ENCODE measurements around the gene CD8B. TPM values are rescaled to one million over a fixed set of nuclear protein-coding genes. Genes with fewer than 3 reads are reported as not detected.

The CD8B gene
- total RNA-seq, 1 experiment from 2014 or later: 0.47 TPM

- H3K27ac ChIP-seq (ENCODE audit: low read depth, low read length): no peak overlapping the region
- no peaks in the 10 kb centered on the region for H3K79me2 ChIP-seq (ENCODE audit: insufficient read depth, low read length)
- no peaks in the 10 kb centered on the region for H3K9me3 ChIP-seq (ENCODE audit: control insufficient read depth in 1 of 2, insufficient read depth in 1 of 2, low read depth in 1 of 2, low read length in 2 of 2)
- intact Hi-C loops (cut with micrococcal nuclease): no loop called here
- no peak overlapping the region for H3K4me2 ChIP-seq (ENCODE audit: low read length)
- no peaks in the 10 kb centered on the region for H3K9me2 ChIP-seq (ENCODE audit: insufficient read depth)
- no peaks in the 10 kb centered on the region for H3K4me1 ChIP-seq (ENCODE audit: control insufficient read depth in 1 of 2, insufficient read depth in 2 of 2, low read length in 2 of 2)
- H2AFZ ChIP-seq (ENCODE audit: low read depth, low read length, poor library complexity, severe bottlenecking): no peak overlapping the region
- no peaks in the 10 kb centered on the region for H3K27me3 ChIP-seq (ENCODE audit: insufficient read depth, low read length)
- H4K20me1 ChIP-seq (ENCODE audit: insufficient read depth): no peaks in the 10 kb centered on the region
- RAD21 ChIA-PET (ENCODE audit: low non-redundant PET in 1 of 2, low total read pairs in 2 of 2, uncharacterized antibody in 2 of 2, unreplicated experiment in 2 of 2): no interaction called here
- POLR2A ChIA-PET: no interaction called here
- H3K9ac ChIP-seq (ENCODE audit: low read length): no peak overlapping the region
- TF ChIP-seq SIN3A (IDR thresholded peaks at IDR 0.05; ENCODE audit: low read depth): no peak
- TF ChIP-seq EZH2phosphoT487 (IDR thresholded peaks at IDR 0.05; ENCODE audit: borderline replicate concordance): no peak
- no peak for TF ChIP-seq EGR1 (IDR thresholded peaks at IDR 0.05; ENCODE audit: low read depth)
- no peak for TF ChIP-seq ATF3 (IDR thresholded peaks at IDR 0.05)
- no peak for TF ChIP-seq ELF1 (IDR thresholded peaks at IDR 0.05; ENCODE audit: borderline replicate concordance, low read depth)
- no peak for TF ChIP-seq ZFX (IDR thresholded peaks at IDR 0.05)
- TF ChIP-seq EZH2 (IDR thresholded peaks at IDR 0.05): no peak
- CTCF ChIA-PET: no interaction called here
- DNase-seq (ENCODE audit: low read depth, low spot score) (no peak), ATAC-seq (no peak)
- no peak overlapping the region for H3K4me3 ChIP-seq (replicated peaks in 1 of 2; ENCODE audit: low read depth in 1 of 2, low read length in 2 of 2)
- BruUV-seq (replicated peaks): no TSS peak
- no peaks in the 10 kb centered on the region for H3K36me3 ChIP-seq (ENCODE audit: control insufficient read depth in 1 of 2, insufficient read depth in 2 of 2, low read length in 2 of 2)
Observed at GRCh38 chr2:86785456-86785855, 76.2 kb downstream of the CD8B start.

- DNase-seq (ENCODE audit: low read depth, low spot score) (no peak), ATAC-seq (no peak)
- Histone ChIP-seq H3K4me1 (ENCODE audit: control insufficient read depth in 1 of 2, insufficient read depth in 2 of 2, low read length in 2 of 2) (no peaks in the 10 kb centered on the region), H3K27ac (ENCODE audit: low read depth, low read length) (no peak overlapping the region), H3K79me2 (ENCODE audit: insufficient read depth, low read length) (no peaks in the 10 kb centered on the region), H3K27me3 (ENCODE audit: insufficient read depth, low read length) (no peaks in the 10 kb centered on the region), H3K9ac (ENCODE audit: low read length) (no peak overlapping the region), H3K36me3 (ENCODE audit: control insufficient read depth in 1 of 2, insufficient read depth in 2 of 2, low read length in 2 of 2) (no peaks in the 10 kb centered on the region), H3K4me3 (replicated peaks in 1 of 2; ENCODE audit: low read depth in 1 of 2, low read length in 2 of 2) (no peak overlapping the region), H3K4me2 (ENCODE audit: low read length) (no peak overlapping the region), H3K9me2 (ENCODE audit: insufficient read depth) (no peaks in the 10 kb centered on the region), H2AFZ (ENCODE audit: low read depth, low read length, poor library complexity, severe bottlenecking) (no peak overlapping the region), H3K9me3 (ENCODE audit: control insufficient read depth in 1 of 2, insufficient read depth in 1 of 2, low read depth in 1 of 2, low read length in 2 of 2) (no peaks in the 10 kb centered on the region), H4K20me1 (ENCODE audit: insufficient read depth) (no peaks in the 10 kb centered on the region)
- POLR2A ChIA-PET: no interaction called here
- CTCF ChIA-PET: no interaction called here
- RAD21 ChIA-PET (ENCODE audit: low non-redundant PET in 1 of 2, low total read pairs in 2 of 2, uncharacterized antibody in 2 of 2, unreplicated experiment in 2 of 2): no interaction called here
- intact Hi-C loops (cut with micrococcal nuclease): no loop called here
- TF ChIP-seq EZH2phosphoT487 (IDR thresholded peaks at IDR 0.05; ENCODE audit: borderline replicate concordance) (no peak), ZBTB33 (IDR thresholded peaks at IDR 0.05; ENCODE audit: extremely low read depth, insufficient replicate concordance, low read length) (no peak), CBX3 (IDR thresholded peaks at IDR 0.05; ENCODE audit: low read depth) (no peak), ELF1 (IDR thresholded peaks at IDR 0.05; ENCODE audit: borderline replicate concordance, low read depth) (no peak), SP1 (IDR thresholded peaks at IDR 0.05; ENCODE audit: low read depth) (no peak), EGR1 (IDR thresholded peaks at IDR 0.05; ENCODE audit: low read depth) (no peak), EZH2 (IDR thresholded peaks at IDR 0.05) (no peak), ATF3 (IDR thresholded peaks at IDR 0.05) (no peak), JUND (IDR thresholded peaks at IDR 0.05) (no peak), YY1 (IDR thresholded peaks at IDR 0.05; ENCODE audit: extremely low read depth, insufficient replicate concordance, low read depth, low read length) (no peak), MAX (IDR thresholded peaks at IDR 0.05) (no peak), SIN3A (IDR thresholded peaks at IDR 0.05; ENCODE audit: low read depth) (no peak), POLR2A (IDR thresholded peaks at IDR 0.05; ENCODE audit: borderline replicate concordance, extremely low read depth, insufficient read depth, insufficient read length) (no peak), FOSL1 (IDR thresholded peaks at IDR 0.05; ENCODE audit: low read depth) (no peak), TCF7L2 (IDR thresholded peaks at IDR 0.05; ENCODE audit: borderline replicate concordance, extremely low read depth, insufficient read depth, insufficient read length) (no peak), ZFX (IDR thresholded peaks at IDR 0.05) (no peak), CEBPB (IDR thresholded peaks at IDR 0.05; ENCODE audit: low read depth) (no peak), SRF (IDR thresholded peaks at IDR 0.05; ENCODE audit: low read depth) (no peak), ZNF274 (IDR thresholded peaks at IDR 0.05; ENCODE audit: low read depth, low read length) (no peak)
- BruUV-seq (replicated peaks): no TSS peak
Observed at GRCh38 chr2:86783615-86784339, 77.9 kb downstream of the CD8B start.
